Activated CD4-positive, alpha-beta T cell treated with anti-CD3 and anti-CD28 coated beads for 24 hours (primary cell): Measurements from ENCODE around the gene CABLES2.

Experiments
- DNase-seq, 2 donors: peaks; one replicate each; pipeline ENCODE4 v3.0.0-alpha.2; 2020; ENCODE audit warnings: low read depth in 2 of 2

Gene CABLES2

DNA sequence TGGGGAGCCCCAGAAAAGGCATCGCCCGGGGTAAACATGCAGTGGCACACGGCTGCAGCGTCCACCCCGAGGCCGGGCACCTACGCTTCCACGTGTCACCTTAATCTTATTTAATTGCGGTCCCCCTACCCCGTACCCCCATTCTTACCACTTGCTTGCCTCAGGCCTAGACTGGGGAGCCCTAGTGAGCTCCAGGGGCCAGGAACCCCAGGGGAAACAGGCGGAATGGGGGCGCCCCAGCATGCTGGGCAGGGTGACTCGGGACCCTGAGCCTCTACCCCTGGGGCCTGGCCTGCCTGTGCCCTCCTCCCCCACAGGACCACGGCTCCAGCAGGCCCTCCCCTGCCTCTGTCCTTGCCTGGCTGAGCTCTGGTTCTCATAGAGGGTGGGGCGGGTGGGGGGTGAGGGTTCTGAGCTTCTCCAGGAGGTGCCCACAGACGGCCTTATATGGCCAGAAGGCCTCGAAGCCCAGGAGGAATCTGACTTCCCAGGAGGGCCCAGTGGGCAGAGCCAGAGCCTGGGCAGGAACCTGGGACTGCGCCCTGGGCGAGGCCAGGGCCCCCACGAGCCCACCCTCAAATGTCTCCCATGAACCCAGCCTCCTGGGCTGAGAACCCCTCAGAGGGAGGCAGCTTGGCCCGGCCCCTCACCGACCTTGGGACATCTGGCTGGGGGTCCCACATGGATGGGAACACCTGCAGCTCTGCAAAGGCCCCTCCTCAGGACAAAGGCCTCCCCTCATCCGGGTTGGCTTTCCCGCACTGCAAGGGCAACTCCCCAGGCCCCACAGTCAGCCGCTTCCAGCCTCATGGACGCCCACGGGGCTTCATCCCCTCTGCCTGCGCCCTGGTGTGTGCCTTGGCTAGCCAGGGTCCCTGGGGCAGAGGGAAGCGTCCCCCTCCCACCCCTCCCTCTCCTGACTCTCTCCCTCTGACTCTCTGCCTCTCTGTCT is 34.8 kb downstream of the CABLES2 start:
- DNase-seq, result no peak

DNA sequence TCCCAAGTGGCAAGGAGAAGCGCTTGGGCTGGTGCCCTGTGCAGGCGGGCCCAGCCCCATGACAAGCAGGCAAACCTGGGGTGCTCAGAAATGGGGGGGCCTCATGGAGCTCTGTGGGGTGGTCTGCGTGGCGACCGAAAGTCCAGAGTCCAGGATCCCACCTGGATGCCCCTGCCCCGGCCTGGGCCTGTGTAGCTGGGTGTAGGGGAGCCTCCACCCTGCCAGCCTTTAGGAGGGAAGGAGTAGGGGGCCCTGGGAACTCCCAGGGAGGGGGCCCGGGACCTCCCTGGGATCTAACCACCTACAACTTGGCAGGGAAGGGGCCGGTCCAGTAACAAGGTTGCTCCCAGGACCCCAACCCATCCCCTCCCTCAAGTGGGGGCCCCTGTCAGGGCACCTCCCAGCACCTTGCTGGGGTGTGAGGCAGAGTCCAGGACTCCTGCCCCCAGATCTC is 35.5 kb downstream of the CABLES2 start:
- no peak for DNase-seq

DNA sequence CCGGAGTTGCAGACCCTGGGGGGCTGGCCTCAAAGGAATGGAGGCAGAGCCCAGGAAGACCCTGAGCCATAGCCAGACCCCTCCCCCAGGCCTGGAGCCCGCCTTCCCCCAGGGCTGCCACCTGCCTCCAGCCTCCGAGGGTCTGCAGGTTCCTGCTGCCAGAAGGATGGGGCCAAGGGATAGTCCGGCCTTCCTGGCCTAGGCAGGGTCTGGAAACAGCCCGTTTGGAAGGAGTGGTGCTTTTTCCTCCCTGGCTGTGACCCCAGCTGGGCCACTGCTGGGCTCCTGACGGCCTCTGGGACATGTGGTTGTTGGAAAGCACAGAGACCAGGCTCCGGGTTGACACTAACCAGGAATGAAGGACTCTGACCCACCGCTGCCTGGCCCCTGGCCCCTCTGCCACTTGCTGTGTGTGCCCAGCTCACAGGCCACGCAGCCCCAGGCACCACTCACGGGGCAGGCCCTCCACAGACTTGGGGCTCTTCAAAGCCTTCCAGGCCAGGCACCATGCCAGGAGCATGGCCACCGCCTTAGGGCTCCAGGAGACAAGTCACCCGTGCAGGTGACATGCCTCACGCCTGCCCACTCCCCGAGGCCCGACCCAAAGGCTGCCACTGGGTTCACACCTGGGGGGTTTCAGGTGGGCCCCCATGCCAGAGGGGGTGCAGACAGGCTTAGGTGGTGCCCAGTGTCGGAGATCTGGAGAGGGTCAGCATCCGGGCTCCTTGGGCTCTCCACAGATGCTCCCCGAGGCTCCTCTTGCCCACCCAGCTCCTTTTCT is 36.1 kb downstream of the CABLES2 start:
- DNase-seq, result no peak

DNA sequence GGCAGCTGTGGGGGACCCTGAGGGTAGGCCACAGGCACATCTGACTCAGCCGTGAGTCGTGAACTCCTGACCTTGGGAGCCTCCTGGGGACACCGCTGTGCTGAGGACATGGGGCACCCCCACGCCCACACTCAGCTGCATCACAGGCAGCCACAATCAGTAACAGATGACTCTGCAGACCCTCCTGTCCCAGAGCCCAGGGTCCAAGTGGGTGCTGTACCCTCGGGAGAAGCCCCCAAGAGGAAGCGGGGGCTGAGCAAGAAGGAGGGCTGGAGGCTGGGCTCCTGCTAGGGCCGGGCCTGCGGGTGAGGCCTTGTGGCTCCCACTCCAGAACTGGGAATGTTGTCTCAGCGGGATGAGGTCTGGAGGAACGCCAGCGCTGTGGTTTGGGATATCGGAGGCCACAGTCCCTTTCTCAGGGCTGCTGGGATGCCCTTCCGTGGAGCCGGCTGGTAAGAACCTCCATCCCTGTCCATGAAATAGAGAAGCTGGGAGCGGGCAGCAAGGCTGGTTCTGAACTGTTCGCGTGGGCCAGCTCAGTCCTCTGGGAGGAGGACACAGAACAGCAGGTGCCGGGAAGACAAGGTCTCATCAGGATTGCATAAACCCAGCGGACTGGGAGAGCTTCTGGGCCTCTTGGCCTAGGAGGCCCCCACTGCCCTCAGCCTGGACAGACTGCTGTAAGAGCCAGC is 36.8 kb downstream of the CABLES2 start:
- DNase-seq, result no peak

DNA sequence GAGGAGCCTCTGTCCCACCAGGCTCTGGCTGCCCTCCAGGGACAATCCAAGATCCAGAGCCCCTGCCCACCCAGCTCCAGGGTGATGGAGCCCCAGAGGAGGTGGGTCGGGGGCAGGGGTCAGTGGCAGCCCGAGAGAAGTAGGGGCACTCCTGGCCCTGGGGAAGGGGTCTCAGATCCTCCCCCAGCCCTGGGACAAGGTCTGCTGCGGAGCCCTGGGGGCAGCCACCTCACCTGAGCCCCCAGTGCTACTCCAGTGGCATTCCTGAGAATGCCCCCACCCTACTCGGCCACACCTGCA is 37.3 kb downstream of the CABLES2 start:
- DNase-seq, result no peak

DNA sequence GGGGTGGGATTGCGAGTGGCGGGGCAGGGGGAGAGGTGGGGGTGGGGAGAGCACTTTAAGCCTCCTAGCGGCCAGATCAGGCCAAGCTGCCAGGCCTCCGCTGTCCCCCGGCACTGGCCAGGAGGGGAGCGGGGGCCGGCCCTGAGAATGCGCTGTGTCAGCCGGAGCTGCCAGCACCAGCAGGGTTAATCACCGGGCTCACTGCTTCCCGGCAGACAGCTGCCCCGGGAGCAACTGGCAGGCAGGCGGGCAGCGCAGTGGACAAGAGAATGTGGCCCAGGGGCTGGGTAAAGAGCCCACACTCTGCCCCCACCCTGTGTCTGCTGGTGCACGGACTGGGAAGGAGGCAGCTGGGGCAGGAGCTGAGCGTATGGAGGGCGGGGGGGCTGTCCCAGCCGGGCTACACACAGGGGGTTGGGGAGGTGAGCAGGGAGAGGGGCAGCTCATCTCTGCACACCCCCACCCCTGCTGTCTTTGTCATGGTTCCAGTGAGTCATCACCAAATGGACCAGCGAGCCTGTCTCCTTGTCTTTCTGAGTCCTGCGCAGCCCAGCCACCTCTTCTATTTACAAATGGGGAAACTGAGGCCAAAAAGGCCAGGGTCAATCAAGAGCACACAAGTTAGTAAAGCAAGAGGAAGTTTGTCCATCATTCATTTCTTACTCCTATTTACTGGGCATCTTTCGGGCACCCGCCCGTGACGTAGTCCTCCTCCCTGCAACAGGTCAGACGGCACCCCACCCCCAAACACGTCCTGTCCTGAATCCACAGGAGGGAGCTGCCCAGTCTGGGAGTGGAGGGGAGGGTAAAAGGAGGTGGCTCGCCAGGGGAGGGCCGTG is 37.9 kb downstream of the CABLES2 start:
- no peak for DNase-seq

DNA sequence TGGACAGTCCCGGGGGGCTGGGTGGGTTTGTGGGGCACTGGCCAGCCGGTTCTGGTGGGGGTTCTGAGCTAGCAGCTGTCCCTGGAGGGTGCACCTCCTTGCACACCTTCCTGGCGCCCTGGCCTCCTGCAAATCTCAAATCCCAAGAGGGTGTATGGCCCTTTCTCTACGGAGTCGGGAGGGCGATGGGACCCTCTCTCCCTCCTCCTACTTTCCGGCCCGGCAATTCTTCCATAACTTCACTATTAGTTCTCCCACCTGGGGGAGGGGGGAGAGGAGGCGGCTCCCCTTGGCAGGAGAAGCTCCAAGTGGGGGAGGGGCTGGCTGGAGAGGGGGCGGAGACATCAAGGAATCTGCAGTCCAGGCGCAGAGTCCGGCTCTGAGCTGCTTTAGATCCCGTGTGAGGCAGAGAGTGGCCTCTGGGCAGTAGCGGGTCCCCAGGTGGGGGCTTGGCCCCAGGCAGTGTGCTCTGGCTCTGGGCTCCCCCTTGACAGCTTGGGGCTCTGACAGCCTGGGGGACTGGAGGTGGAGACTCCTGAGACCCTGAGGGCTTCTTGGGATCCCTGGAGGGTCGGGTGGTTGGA is 38.6 kb downstream of the CABLES2 start:
- DNase-seq, result no peak

DNA sequence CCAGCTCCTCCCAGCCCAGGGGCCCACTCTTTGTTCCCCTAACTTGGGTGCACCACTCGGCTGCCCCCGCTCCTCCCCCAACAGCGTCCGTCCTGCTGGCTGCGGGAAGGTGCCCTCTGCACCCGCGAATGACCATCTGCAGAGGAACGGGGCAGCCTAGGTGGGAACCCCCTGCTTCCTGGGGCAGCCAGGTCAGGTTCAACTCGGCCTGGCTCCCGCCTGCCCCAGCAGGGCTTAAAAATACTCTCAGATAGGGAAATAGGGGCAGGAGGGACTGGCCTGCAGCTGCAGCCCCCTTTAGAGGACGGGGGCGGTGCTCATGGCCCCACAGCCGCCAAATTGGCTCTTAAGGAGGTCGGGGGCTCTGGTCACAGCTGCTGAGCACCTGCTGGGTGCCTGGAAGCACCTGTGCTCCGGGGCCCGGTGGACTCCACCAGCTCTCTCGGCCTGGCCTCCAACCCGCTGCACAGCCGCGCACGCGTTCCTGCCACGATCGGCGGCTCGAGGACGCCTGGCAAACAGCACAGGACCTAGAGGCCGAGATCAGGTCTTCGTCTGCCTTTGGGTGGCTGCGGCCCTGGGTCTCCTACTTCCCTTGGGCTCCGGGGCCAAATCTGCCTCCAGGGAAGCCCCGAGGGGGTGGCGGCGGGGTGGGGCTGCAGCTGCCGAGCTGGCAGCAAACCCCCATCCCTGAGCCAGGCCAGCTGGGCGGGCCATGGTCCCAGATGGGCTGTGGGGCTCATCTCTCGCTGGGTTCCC is 39.3 kb downstream of the CABLES2 start:
- no peak for DNase-seq

DNA sequence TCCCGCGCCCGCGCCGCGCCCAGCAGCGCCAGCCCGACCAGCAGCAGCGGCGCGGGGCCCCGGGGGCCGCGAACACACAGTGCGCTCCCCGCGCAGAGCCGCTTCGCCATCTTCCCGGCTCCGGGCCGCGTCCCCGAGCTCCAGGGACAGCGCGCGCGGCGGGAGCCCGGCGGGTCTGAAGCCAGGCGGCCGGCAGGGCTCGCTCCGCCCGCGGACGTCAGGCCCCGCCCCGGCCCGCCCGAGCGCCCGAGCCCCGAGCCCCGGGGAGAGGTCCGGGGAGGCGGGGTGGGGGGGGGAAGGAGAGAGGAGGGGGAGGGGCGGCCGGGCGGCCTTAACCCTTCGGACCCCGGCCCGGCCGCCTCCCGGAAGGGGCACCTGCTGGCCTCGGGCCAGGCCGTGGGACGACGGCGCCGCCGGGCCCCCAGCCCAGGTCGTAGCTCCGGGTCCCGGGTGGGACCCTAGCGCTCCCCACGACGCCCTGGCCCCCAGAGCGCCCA is 39.9 kb downstream of the CABLES2 start, which contains the start of gene LAMA5:
LAMA5 (minus strand) TSS at position 177 of the 497 bp plus-strand sequence; CDS start at position 110, 67 bp downstream.
- DNase-seq, result no peak

DNA sequence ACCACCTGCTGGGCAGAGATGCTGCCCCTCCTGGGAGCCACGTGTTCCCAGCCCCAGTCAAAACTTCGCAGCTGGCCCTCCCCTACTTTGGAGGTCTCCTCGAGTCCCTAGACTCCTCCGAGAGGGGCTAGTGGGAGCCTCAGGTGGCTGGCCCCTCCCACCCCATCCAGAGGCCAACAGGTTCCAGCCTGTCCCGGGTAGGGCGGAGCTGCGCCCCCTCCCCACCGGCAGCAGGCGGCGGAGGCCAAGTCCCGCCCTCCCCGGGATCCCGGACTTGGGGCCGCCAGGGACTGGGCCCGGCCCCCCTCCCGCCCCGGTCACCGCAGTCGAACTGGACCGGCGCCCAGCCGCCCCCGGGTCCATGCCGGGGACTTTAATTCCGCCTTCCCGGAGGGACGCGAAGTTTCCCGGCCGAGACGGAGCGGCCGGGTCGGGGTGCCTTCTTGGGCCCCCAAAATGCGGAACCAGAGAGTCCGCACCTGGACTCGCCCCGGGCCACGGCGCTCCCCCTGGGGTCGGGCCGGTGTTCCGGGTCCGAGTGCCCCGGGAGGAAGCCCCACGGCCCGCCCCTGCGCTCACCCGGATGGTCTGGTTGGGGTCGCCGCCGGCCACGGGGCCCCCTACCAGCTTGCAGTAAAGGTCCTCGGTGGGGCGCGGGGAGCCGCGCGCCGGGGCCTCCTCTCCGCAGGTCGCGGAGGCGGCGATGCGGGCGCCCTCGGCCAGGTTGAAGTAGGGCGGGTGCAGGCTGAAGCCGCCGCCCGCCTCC is 40.5 kb downstream of the CABLES2 start:
- no peak for DNase-seq

DNA sequence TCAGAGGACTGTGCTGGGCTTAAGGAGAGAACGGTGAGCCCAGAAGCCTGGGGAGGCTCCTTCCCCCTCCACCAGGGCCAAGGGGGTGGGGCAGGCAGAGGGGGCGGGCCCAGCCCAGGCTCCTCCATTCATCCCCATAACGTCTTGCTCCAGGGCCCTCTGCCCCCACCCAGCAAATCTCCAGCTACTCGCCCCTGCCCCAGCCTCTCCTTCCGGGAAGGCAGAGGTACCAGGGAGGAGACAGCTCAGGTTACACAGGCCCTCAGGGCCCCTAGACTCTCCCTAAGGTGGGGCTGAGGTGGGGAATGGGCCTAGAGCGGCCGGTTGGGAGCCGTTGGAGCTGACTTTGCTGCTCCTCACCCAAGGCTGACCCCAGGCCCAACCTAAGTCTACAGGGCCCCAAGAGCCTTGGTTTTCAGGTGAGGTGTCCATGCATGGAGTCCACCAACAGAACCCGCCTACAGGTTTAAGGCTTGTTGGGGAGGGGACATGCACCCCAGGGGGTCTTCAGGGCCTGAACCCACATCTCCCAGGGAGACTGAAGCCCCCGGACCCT is 41.2 kb downstream of the CABLES2 start:
- no peak for DNase-seq

DNA sequence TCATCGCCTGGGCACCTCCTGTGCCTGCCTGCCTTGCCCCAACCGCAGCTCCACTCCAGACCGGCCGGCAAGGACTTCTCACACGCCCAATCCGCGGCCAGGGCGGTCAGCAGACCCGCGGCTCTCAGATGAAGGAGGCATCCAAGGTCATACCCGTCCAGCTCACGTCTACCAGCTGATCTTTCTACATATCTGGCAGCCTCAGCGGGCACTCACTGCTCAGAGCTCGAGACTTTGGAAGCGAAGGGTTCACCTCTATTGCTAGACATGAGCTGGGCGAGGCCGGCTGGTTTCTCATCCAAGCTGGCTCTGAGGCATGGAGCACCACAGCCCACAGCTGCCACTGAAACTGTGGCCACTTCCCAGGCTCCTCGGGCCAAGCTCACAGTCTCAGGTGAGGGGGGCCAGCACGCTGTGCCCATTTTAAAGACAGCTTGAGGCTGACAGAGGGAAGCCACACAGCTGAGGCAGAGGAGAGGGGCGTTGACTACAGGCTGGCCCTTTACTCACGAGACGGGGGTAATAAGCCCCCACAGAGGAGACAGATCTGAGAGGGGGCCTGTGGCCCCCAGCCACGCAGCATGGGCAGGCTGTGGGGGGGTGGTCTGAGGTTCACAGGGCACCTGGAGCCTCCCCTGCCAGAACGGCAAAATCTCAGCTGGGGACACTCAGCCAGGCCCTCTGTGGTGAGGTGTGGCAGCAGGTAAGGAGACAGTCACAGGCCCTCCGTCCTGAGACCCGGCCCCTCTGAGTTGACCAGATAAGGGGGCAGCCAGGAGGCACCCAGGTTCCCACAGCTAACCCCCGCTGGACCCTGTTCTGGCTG is 42.0 kb downstream of the CABLES2 start:
- no peak for DNase-seq

DNA sequence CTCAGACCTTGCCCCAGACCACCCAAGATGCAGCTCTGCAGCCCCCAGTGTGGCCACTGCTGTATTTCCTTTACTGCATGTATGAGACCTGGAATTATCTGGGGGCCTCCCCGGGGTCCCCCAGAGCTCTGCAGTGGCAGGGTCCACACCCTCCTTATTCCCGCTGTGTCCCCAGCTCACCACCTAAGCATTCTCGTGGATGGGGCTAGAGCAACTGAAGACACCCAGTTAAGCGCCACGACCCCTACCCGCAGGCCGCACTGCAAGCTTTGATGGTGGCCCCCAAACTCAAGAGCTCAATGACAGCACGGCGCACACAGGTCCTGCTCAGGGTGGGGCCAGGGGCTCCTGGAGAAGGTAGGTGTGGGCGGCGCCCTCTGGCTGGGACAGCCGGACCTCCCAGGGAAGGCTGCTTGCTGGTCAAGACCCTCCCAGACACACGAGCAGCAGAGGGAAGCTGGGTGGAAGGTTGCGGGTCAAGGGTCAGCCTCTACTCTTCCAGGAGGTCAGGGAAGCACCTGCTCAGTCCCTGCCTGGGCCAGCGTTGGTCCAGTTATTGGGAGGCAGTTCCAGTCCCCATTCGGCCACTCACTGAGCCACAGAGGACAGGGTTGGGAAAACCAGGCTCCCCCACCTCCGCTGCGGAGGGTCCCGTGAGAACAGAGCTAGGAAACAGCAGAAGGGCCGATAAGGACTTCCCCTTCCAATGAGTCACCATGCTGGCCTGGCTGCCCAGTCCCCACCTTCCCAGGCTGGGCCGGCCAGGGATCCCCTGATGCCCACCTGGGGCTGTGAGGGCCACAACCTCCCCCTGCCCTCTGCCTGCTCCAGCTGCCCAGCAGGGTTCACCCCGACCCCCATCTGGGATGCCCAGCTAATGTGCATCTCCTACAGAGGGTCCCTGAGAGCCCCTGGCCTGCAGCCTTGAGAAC is 42.9 kb downstream of the CABLES2 start:
- no peak for DNase-seq

DNA sequence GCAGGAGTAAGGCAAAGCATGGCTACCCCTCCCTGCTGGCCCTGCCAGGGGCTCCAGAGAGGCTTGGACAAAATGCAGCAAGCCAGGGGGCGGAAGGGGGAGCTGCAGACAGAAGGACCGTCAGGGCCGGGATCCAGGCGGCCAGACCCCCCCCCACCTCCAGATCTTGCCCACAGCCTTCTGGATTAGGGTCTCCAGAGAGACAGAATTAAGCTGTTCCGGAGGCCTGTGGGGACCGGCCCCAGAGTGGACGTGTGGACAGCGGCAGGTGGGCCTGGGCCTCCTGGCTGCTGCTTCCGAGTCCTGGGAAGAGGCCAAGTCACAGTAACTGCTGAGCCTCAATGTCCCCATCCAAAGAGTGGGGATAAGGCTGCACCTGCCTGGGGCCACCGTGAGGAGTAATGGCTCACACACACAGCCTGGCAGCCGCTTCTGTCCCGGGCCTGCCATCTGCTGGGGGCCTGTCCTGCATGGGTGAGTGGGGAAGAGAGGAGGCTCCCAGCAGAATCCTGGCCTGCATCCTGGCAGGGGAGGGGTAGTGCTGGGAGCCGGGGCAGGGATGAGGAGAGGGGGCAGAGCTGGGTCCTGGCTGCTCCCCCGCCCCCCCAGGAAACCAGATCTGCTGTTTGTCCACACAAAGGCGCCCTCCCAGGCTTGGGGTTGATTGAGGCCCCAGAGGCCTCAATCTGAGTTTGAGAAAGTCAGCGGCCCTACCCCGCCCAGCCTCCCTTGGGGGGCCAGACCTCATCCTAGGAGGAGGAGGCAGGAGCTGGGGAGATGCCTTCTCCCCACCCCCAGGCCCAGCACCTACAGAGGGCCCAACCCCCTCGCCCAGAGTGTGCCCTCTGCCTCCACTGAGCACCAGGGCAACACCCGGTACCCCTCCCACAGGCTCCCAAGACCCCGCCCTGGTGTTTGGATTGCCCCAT is 43.8 kb downstream of the CABLES2 start:
- no peak for DNase-seq

DNA sequence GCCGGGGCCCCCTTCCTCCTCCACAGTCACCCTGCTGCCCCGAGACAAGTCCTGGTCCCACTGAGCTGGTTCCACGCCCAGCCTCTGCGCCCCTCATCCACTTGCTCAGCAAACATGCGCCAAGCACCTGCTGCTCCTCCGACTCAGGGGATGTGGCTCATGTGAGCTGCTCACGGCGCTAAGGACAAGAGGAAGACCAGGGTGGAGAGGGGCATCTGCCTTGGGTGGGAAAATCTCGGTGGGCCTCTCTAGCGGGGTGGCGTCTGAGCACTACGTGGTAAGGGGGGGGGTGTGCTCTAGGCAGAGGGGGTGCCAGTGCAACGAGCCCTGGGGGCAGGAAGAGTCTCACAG is 44.5 kb downstream of the CABLES2 start:
- DNase-seq, result no peak
